ENCODE measurements around the gene UXS1.
A peak's percentile ranks its signal among the peaks of the same experiment; 100 is the strongest.
"Not testable (repeated sequence)": the region's sequence is repeated elsewhere in the genome, so short reads cannot be mapped to it uniquely, and the experiment has no call there.

Gene UXS1

GRCh38 chr2:106193977-106194778, at the start of gene UXS1:
TSS of gene UXS1 (minus strand) at chr2:106194301. CDS start at chr2:106194241, 60 bp downstream.
- peak; percentile 96 for DNase-seq

GRCh38 chr2:106239491-106239890, 45.4 kb upstream of the UXS1 start:
- not testable (repeated sequence) for DNase-seq

GRCh38 chr2:106235392-106235791, 41.3 kb upstream of the UXS1 start:
- not testable (repeated sequence) for DNase-seq

GRCh38 chr2:106233350-106233706, 39.2 kb upstream of the UXS1 start:
- DNase-seq: no peak

GRCh38 chr2:106232638-106233349, 38.7 kb upstream of the UXS1 start:
- no peak for DNase-seq

GRCh38 chr2:106223347-106223746, 29.2 kb upstream of the UXS1 start:
- no peak for DNase-seq

- DNase-seq: not testable (repeated sequence)
Measured at GRCh38 chr2:106222057-106222456, 28.0 kb upstream of the UXS1 start.

- no peak for DNase-seq
Measured at GRCh38 chr2:106219813-106220212, 25.7 kb upstream of the UXS1 start.

GRCh38 chr2:106219157-106219556, 25.1 kb upstream of the UXS1 start:
- not testable (repeated sequence) for DNase-seq

GRCh38 chr2:106208874-106209273, 14.8 kb upstream of the UXS1 start:
- no peak for DNase-seq

- no peak for DNase-seq
Measured at GRCh38 chr2:106208399-106208798, 14.3 kb upstream of the UXS1 start.

GRCh38 chr2:106207246-106207645, 13.1 kb upstream of the UXS1 start:
- no peak for DNase-seq

- no peak for DNase-seq
Measured at GRCh38 chr2:106205488-106205887, 11.4 kb upstream of the UXS1 start.

GRCh38 chr2:106204551-106204950, 10.4 kb upstream of the UXS1 start:
- not testable (repeated sequence) for DNase-seq

- no peak for DNase-seq
Measured at GRCh38 chr2:106201661-106202060, 7.6 kb upstream of the UXS1 start.

- DNase-seq: no peak
Measured at GRCh38 chr2:106197878-106198277, 3.8 kb upstream of the UXS1 start.

- DNase-seq: no peak
Measured at GRCh38 chr2:106195981-106196380, 1.9 kb upstream of the UXS1 start.

GRCh38 chr2:106195456-106195855, 1.4 kb upstream of the UXS1 start:
- DNase-seq: no peak

- no peak for DNase-seq
Measured at GRCh38 chr2:106193690-106193976, 468 bp downstream of the UXS1 start.

- DNase-seq: no peak
Measured at GRCh38 chr2:106192752-106193689, 1.1 kb downstream of the UXS1 start.

GRCh38 chr2:106191511-106192016, 2.5 kb downstream of the UXS1 start:
- DNase-seq: no peak

GRCh38 chr2:106189764-106190468, 4.2 kb downstream of the UXS1 start:
- DNase-seq: no peak

GRCh38 chr2:106189325-106189724, 4.8 kb downstream of the UXS1 start:
- peak; percentile 25 for DNase-seq

Data from GDM1 (cell line).